ENCODE measurements around the gene CACNG3. TPM values are rescaled to one million over a fixed set of nuclear protein-coding genes. Genes with fewer than 3 reads are reported as not detected.
A peak's percentile ranks its signal among the peaks of the same experiment; 100 is the strongest.
"Not testable (repeated sequence)": the region's sequence is repeated elsewhere in the genome, so short reads cannot be mapped to it uniquely, and the experiment has no call there.

CACNG3 gene
- total RNA-seq, 1 experiment from 2014 or later = not detected

DNA sequence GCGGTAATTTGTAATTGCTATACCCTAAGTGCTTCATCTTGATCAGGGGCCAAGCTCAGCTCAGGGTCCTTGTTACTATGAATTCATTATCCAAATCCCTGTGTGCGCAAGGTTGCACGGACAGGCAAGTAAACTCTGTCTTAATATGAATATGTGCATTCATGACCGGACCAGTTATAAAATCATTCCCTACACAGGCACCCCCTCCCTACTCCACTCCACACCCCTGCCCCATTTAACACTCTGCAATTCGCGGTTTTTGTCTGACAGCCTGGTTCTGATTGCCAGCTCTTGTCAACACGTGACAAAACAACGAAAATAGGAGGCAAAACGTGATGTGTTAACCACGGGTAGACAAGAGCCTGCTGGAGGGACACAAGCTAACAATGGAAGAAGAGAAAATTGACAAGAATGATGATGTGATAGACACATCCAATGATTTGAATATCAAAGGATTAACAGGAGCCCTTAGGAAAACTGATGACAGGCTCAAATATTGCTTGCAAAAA is 76.5 kb downstream of the CACNG3 start:
- no peak for DNase-seq (ENCODE audit: low read depth)

DNA sequence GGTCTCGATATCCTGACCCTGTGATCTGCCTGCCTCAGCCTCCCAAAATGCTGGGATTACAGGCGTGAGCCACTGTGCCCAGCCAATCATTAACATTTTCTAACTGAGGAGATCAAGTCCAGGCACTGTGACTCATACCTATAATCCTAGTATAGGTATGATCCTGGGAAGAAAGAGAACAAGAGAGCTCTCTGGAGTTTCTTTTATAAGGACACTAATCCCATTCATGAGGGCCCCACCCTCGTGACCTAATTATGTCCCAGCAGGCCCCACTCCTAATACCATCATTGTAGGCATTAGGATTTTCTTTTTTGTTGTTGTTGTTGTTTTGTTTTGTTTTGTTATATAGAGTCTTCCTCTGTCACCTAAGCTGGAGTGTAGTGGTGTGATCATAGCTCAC is 80.4 kb downstream of the CACNG3 start:
- no peak for DNase-seq (ENCODE audit: low read depth)

DNA sequence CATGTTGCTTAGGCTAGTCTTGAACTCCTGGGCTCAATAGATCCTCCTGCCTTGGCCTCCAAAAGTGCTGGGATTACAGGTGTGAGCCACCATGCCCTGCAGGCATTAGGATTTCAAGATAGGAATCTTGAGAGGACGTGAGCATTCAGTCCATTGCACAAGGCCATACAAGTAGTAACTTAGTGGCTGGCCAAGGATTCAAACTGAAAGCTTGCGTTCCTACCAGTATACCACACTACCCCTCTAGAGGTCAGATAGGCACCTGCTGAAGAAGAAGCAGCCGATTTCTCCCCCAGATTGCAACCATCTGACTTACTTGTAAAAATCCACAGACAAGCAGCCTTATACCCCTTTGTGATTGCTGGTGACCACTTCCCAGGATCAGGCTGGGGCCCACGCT is 80.9 kb downstream of the CACNG3 start:
- DNase-seq (ENCODE audit: low read depth) = no peak

- not testable (repeated sequence) for DNase-seq (ENCODE audit: low read depth)
Observed at GRCh38 chr16:24343829-24344228, 87.7 kb downstream of the CACNG3 start.

GRCh38 chr16:24344784-24345183 is 88.6 kb downstream of the CACNG3 start:
- no peak for DNase-seq (ENCODE audit: low read depth)

- no peak for DNase-seq (ENCODE audit: low read depth)
Observed at GRCh38 chr16:24345704-24346103, 89.6 kb downstream of the CACNG3 start.

DNA sequence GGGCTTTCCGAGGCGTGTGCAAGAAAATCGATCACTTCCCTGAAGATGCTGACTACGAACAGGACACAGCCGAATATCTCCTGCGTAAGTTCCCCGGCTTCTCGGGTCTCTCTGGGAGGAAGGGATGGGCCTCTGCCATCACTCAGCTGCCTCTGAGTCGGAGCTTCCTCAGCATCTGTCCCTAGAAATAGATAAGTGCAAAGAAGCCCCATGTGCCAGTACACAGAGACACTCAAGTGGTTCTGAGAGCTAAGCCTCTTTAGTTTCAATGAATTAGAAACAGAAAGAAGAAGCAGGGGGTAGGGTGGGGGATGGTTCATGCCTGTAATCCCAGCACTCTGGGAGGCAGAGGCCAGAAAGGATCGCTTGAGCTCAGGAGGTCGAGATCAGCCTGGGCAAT is 90.6 kb downstream of the CACNG3 start:
- DNase-seq (ENCODE audit: low read depth) = no peak

DNA sequence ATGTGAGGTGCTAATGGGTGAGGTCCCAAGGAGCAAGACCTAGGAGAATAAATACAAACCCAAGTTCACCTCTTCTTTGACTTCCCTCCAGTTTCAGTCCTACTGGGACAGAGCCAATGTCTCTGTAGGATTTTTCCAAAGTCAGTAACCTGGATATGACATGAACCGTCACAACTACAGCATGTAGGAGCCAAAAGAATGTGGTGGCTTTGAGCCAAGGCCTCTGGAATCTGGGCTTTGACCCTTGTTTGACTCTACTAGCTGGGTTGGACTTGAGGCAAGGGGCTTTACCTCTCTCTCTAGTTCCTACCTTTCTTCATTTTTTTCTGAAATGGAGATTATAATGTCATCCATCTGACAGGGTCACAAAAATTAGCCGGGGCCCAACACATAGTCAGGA is 91.4 kb downstream of the CACNG3 start:
- no peak for DNase-seq (ENCODE audit: low read depth)

DNA sequence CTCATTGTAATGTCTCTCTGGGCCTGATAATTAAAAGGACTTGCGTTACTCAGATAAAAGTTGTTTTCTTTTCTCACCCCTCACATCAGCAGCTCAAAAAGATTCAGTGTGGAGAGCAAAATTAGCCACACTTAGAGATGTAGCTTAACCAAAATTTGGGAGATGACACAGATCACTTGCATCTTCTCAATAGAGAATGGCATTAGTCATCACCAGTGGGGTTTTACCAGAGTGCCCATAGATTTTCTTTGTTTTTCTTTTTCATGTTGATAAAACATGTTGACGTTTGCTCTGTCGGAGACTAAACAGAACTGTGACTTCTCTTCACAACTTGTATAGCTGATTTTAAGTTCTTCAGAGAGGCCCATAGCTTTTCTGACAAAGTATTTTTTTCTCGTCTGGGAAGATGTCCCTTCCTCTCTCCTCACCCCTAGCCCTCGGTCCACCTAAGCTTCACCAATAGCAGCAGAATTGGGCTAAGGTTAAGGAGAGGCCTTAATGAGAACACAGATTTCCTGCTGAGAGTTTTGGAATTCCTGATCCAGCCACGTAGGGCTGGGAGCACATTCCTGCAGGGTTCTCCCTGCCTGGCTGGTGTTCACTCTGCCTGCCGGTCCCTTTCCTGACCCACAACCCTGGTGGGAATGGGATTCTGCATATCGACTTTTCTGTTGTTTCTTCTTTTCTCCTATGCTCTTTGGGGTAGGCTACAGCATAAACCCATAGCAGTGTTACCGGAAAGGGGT is 92.6 kb downstream of the CACNG3 start:
- no peak for DNase-seq (ENCODE audit: low read depth)

- no peak for DNase-seq (ENCODE audit: low read depth)
Observed at GRCh38 chr16:24349320-24349719, 93.2 kb downstream of the CACNG3 start.

GRCh38 chr16:24352746-24353145 is 96.6 kb downstream of the CACNG3 start:
- no peak for DNase-seq (ENCODE audit: low read depth)

DNA sequence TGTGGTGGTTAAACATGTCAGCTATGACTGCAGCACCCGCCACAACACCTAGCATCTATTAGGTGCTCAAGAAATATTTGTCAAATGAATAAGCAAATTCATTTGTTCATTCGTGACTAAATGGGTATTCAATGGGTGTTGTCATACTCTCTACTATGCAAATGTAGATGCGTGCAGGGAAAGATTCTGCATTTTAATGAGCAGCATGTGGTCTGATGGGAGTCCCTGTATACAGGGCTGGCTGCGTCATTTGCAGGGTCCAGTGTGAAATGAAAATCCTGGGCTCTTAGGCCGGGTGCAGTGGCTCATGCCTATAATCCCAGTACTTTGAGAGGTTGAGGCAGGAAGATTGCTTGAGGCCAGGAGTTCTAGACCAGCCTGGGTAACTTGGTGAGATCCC is 97.5 kb downstream of the CACNG3 start:
- DNase-seq (ENCODE audit: low read depth) = no peak

GRCh38 chr16:24357511-24357910 is 101.4 kb downstream of the CACNG3 start:
- no peak for DNase-seq (ENCODE audit: low read depth)

DNA sequence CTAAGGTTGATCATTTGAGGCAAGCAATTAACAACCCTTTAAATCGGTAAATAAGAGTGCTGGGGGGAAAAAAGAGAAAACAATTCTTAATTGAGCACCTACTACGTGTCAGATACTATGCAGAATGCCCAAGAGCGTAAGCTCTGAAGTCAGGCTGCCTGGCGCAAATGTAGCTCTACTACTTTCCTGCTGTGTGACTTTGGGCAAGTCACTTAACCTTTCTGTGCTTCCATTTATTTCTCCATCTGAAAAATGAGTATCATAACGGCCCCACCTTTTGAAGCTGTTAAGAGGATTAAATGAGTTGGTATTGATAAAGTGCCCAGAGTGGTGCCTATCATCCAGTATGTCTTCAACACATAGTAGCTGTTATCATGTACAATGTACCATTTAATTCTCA is 102.0 kb downstream of the CACNG3 start:
- DNase-seq (ENCODE audit: low read depth) = no peak

DNA sequence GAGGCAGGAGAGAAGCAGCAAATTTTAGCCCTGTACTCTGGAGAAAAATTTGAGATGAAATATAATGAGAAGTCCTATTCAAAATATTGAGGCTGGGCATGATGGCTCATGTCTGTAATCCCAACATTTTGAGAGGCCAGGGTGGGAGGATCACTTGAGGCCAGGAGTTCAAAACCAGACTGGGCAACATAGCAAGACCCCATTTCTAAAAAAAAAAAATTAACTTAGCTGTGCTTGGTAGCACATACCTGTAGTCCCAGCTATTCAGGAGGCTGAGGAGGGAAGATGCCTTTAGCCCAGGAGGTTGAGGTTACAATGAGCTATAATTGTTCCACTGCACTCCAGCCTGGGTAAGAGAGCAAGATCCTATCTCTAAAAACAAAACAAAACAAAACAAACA is 103.4 kb downstream of the CACNG3 start:
- DNase-seq (ENCODE audit: low read depth) = no peak

GRCh38 chr16:24360936-24361335 is 104.8 kb downstream of the CACNG3 start:
- DNase-seq (ENCODE audit: low read depth) = no peak

DNA sequence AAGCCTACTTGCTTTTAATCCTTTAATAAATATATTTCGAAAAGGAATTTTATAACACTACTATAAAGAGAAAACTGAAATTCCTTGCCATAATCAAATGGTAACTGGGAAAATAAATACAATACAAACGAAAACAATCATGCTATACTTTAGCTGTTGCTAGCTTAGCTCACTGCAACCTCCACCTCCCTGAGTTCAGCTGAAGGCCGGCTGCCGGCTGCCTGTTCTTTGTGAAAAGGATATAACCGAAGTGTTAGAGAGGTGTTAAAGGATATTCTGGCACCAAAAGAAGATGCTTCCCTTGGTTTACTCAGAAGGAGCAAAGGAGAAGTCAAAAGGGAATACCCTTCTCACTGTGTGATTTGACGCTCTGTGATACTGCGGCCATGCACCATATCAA is 108.5 kb downstream of the CACNG3 start:
- no peak for DNase-seq (ENCODE audit: low read depth)

GRCh38 chr16:24367186-24367710 is 111.1 kb downstream of the CACNG3 start:
- DNase-seq (ENCODE audit: low read depth) = peak; percentile 0

- DNase-seq (ENCODE audit: low read depth) = no peak
Observed at GRCh38 chr16:24372824-24373223, 116.7 kb downstream of the CACNG3 start.

DNA sequence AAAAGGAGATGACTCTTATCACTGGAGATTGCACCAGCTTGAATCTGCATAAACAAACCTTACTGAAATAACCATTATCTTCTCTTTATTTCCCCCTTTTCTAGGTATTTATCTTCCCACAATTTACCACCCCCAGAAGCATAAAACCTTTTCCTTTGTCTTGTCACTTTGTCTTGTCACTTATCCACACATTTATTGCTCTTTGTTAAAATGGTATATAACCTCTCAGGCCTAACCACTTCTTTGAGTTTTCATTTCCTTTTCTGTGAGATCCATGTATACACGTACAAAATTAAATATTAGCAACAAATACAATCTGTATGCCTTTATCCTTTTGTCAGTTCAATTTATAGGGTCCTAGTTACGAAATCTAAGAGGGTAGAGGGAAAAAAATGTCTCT is 122.9 kb downstream of the CACNG3 start:
- no peak for DNase-seq (ENCODE audit: low read depth)

DNA sequence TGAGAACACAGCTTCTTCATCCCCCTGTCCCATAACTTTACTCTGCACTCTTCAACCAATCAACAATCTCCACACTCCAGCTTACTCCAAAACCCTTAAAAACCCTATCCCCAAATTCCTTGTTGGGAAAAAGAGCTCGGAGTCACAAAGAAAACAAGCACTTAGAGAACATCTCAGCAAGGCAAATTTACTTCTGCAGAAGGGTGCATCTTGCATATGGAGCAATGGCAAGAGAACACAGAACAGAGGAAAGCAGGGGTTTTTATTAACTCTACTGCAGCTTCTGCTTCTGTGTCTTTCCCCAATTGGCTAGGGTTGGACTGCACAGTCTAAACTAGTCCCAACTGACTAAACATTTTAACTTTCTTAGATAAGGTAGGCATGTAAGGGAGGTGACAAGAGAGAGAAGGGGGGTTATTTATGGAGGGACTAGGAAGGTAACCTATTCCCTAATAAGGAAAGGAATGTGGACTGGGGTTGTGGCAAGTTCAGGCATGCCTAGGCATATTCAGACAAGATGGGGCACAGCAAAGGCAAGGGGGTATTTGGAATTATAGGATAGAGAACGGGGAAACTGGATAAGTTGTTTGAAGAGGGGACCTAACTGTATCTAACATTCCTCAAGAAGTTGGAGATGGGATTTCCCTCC is 125.5 kb downstream of the CACNG3 start:
- DNase-seq (ENCODE audit: low read depth) = no peak

GRCh38 chr16:24382762-24383407 is 126.8 kb downstream of the CACNG3 start:
- DNase-seq (ENCODE audit: low read depth) = no peak
